Heart left ventricle (tissue), 16 donors: Measurements from ENCODE around the gene VPS13A. TPM values are rescaled to one million over a fixed set of nuclear protein-coding genes. Genes with fewer than 3 reads are reported as not detected.

Experiments
- ATAC-seq, 4 donors: fragments of 200-7000 bp; cut with Tn5 transposase; one replicate each; pipeline ENCODE4 v1.9.1; 2020 to 2022; ENCODE audit warnings: moderate library complexity in 4 of 4, mild to moderate bottlenecking in 3 of 4, moderate number of reproducible peaks in 1 of 4
- DNase-seq, 5 donors: peaks; one replicate each; pipeline ENCODE4 v3.0.0-alpha.2; 2020
- H3K27ac ChIP-seq, 12 donors: fragments of 200-600 bp; sonication (generic) in 4 of 12; one replicate each; pipeline versions ENCODE4 v1.5.0 to v1.8.0; 2016 to 2022; ENCODE audit warnings: mild to moderate bottlenecking in 2 of 12
- H3K27me3 ChIP-seq, 9 donors: fragments of 200-600 bp; sonication (generic) in 2 of 9; one replicate each; pipeline versions ENCODE4 v1.5.1 to v1.8.0; 2016 to 2022; ENCODE audit warnings: mild to moderate bottlenecking in 3 of 9
- H3K36me3 ChIP-seq, 9 donors: fragments of 200-600 bp; sonication (generic) in 2 of 9; one replicate each; pipeline versions ENCODE4 v1.5.0 to v1.8.0; 2018 to 2022; ENCODE audit warnings: mild to moderate bottlenecking in 2 of 9
- H3K4me1 ChIP-seq, 12 donors: fragments of 200-600 bp; sonication (generic) in 4 of 12; one replicate each; pipeline versions ENCODE4 v1.5.0 to v1.8.0; 2016 to 2022; ENCODE audit warnings: mild to moderate bottlenecking in 3 of 12
- H3K4me3 ChIP-seq, 12 donors: fragments of 200-600 bp; sonication (generic) in 4 of 12; one replicate each; pipeline versions ENCODE4 v1.5.0 to v1.8.0; 2017 to 2022; ENCODE audit warnings: mild to moderate bottlenecking in 9 of 12, moderate library complexity in 4 of 12
- H3K9me3 ChIP-seq, 12 donors: fragments of 200-600 bp; sonication (generic) in 4 of 12; one replicate each; pipeline versions ENCODE4 v1.5.0 to v1.8.0; 2016 to 2022; ENCODE audit warnings: mild to moderate bottlenecking in 1 of 12
- CTCF ChIP-seq, 12 donors: fragments of 200-600 bp; sonication (generic) in 4 of 12; IDR thresholded peaks; one replicate each; pipeline versions ENCODE4 v1.5.0 to v1.8.0; 2018 to 2022; ENCODE audit warnings: antibody characterized with exemption in 12 of 12, mild to moderate bottlenecking in 5 of 12
- POLR2A ChIP-seq, 2 donors: fragments of 450-650 bp; IDR thresholded peaks; one replicate each; pipeline ENCODE4 v1.6.1; 2017; ENCODE audit warnings: antibody characterized with exemption in 2 of 2, mild to moderate bottlenecking in 2 of 2, moderate library complexity in 2 of 2
- WGBS, 4 donors: extraction: QIAGEN DNeasy Blood & Tissue Kit in 2 of 4; methylation state at CpG; one replicate each; pipeline versions ENCODE4 v1.1.5 to v1.1.7; 2013 to 2018; 5-methylcytosine and 5-hydroxymethylcytosine counted together
- intact Hi-C, 10 donors: fragments of 100-400 bp; cut with DNase I; formaldehyde crosslinking; loops; one replicate each; pipeline versions ENCODE4 v1.11.1 to v1.14.2; 2022
- polyA plus RNA-seq, 2 donors: library from polyadenylated mRNA; stranded (reverse); fragments of 200-250 nt; gene quantifications; one replicate each; pipeline ENCODE4 v1.2.3, GENCODE V29; 2013
- total RNA-seq, 9 donors: library from RNA; depleted of rRNA in 2 of 9; stranded (reverse); fragments of >200 nt in 2 of 9; fragmentation: NEBNext Ultra II Directional in 3 of 9; extraction: Animal tissue kit (Norgen Biotek cat#: 25700) in 3 of 9; gene quantifications; one replicate each; pipeline versions ENCODE4 v1.1.0 to v1.2.4, GENCODE V29; 2016 to 2023
- donor health status: ischemic (EF 13 %, LVEDD 7.1; RV severe dilation, severe dysfunction).
- donor health status: healthy with polysubstance abuse.
- donor health status: DM: no; HTN: yes; CAD: no.
- donor health status: DM: no; HTN: no; CAD: no.
- donor health status: ischemic (EF 25% LVEDD 6.9; RV normal size, moderate dysfunction).
- donor health status: ischemic (EF 25% LVEDD 5.7; RV mildly dilated, moderate dysfunction).
- donor health status: healthy.
- donor health status: DM: yes; HTN: yes; CAD: no.
- donor health status: ischemic (EF 35%, LVEDD 5.7; RV mildly dilated, moderate dysfunction).
- donor health status: nonischemic (EF 11% LVEDD 7.7; RV severe dilation, severe dysfunction).
- donor health status: DM: yes; HTN: yes; CAD: no.
- donor health status: PGD.
- donor health status: ischemic (EF 29% LVEDD 5.4; RV normal size, mild dysfunction).
- donor health status: nonischemic (EF 23%, LVEDD 6.1; RV moderate dilation, normal function).

VPS13A gene
- total and polyA plus RNA-seq, 11 donors = 8.6 to 42.2 (median 29.8) TPM

- ATAC-seq = no peak
- H3K27ac ChIP-seq = no peak overlapping the region
- H3K9me3 ChIP-seq = peaks cover 0 to 2% (median 0%) of the 10 kb centered on the region in 12 donors
- no peaks in the 10 kb centered on the region for H3K27me3 ChIP-seq
- H3K4me1 ChIP-seq = no peaks in the 10 kb centered on the region
- peaks cover 0 to 26% (median 0%) of the 10 kb centered on the region in 9 donors for H3K36me3 ChIP-seq
- 92 to 98% (median 94%) methylated on average over 1 of the region's 1 CpG for WGBS, 4 donors
- intact Hi-C loops = no loop called here
- H3K4me3 ChIP-seq = no peak overlapping the region
- no peak for DNase-seq
- TF ChIP-seq POLR2A (IDR thresholded peaks at IDR 0.05) (no peak), CTCF (IDR thresholded peaks at IDR 0.05) (no peak)
Observed at GRCh38 chr9:77271023-77271690, 93.8 kb downstream of the VPS13A start.

- Histone ChIP-seq H3K27ac (no peak overlapping the region), H3K4me3 (no peak overlapping the region), H3K4me1 (no peaks in the 10 kb centered on the region), H3K36me3 (peaks cover 0 to 56% (median 4%) of the 10 kb centered on the region in 9 donors), H3K9me3 (no peaks in the 10 kb centered on the region), H3K27me3 (no peaks in the 10 kb centered on the region)
- TF ChIP-seq POLR2A (IDR thresholded peaks at IDR 0.05) = no peak
- no peak for TF ChIP-seq CTCF (IDR thresholded peaks at IDR 0.05)
- 97 to 98% (median 97%) methylated on average over 3 of the region's 3 CpGs for WGBS, 4 donors
- no peak for ATAC-seq
- intact Hi-C loops = no loop called here
- no peak for DNase-seq
Observed at GRCh38 chr9:77276799-77277198, 99.5 kb downstream of the VPS13A start.

- Histone ChIP-seq H3K4me1 (no peaks in the 10 kb centered on the region), H3K27me3 (no peaks in the 10 kb centered on the region), H3K4me3 (no peak overlapping the region), H3K9me3 (no peaks in the 10 kb centered on the region), H3K36me3 (peaks cover 0 to 66% (median 14%) of the 10 kb centered on the region in 9 donors), H3K27ac (no peak overlapping the region)
- intact Hi-C loops = no loop called here
- DNase-seq (no peak), ATAC-seq (no peak)
- TF ChIP-seq CTCF (IDR thresholded peaks at IDR 0.05) (no peak), POLR2A (IDR thresholded peaks at IDR 0.05) (no peak)
- 92 to 95% (median 93%) methylated on average over 3 of the region's 3 CpGs for WGBS, 4 donors
Observed at GRCh38 chr9:77277719-77278118, 100.4 kb downstream of the VPS13A start.

GRCh38 chr9:77283991-77284390 lies 106.7 kb downstream of the VPS13A start:
- Histone ChIP-seq H3K27ac (no peak overlapping the region), H3K9me3 (peaks cover 0 to 17% (median 0%) of the 10 kb centered on the region in 12 donors), H3K27me3 (no peaks in the 10 kb centered on the region), H3K4me3 (no peak overlapping the region), H3K4me1 (no peaks in the 10 kb centered on the region), H3K36me3 (peaks cover 0 to 44% (median 22%) of the 10 kb centered on the region in 9 donors)
- TF ChIP-seq CTCF (IDR thresholded peaks at IDR 0.05) (no peak), POLR2A (IDR thresholded peaks at IDR 0.05) (no peak)
- intact Hi-C loops = no loop called here
- no peak for DNase-seq
- 87 to 97% (median 91%) methylated on average over 2 of the region's 2 CpGs for WGBS, 4 donors
- ATAC-seq = no peak
